PC-3 (cell line): ENCODE data around the gene CARMIL1.

Experiments
- EZH2phosphoT487 ChIP-seq: fragments of 300-600 bp; sonication (generic); IDR thresholded peaks from 2 replicates; pipeline ENCODE4 v1.6.1; 2018; ENCODE audit warnings: mild to moderate bottlenecking, antibody characterized with exemption, low read length, borderline replicate concordance
- TF ChIP-seq, protein P1 (sequence below): fragments of 300-600 bp; sonication (generic); conservative IDR thresholded peaks from 2 replicates; pipeline ENCODE4 v1.5.1; 2017; ENCODE audit warnings: antibody characterized with exemption, low read depth, mild to moderate bottlenecking, low read length

DNA sequence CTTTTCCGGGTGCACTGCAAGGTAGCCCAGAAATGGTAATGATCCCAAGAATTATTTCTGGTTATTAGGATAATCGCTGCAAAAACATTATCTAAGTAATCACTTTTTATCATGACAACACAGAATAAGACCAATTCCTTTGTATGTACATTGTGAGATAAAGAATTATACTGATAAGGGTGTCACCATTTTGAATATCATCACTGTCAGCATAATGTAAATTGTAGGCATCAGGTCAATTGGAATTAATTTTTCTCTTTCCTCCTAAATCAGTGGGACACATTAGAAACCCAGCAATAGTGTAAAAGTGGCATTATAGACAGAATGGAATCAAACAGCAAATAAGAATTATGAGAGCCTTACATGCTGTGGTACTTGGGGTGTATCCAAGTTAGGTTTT is 189.7 kb downstream of the CARMIL1 start:
- TF ChIP-seq, protein P1, sequence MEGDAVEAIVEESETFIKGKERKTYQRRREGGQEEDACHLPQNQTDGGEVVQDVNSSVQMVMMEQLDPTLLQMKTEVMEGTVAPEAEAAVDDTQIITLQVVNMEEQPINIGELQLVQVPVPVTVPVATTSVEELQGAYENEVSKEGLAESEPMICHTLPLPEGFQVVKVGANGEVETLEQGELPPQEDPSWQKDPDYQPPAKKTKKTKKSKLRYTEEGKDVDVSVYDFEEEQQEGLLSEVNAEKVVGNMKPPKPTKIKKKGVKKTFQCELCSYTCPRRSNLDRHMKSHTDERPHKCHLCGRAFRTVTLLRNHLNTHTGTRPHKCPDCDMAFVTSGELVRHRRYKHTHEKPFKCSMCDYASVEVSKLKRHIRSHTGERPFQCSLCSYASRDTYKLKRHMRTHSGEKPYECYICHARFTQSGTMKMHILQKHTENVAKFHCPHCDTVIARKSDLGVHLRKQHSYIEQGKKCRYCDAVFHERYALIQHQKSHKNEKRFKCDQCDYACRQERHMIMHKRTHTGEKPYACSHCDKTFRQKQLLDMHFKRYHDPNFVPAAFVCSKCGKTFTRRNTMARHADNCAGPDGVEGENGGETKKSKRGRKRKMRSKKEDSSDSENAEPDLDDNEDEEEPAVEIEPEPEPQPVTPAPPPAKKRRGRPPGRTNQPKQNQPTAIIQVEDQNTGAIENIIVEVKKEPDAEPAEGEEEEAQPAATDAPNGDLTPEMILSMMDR: no peak
- TF ChIP-seq EZH2phosphoT487: no peak
